Testis (tissue), 3 donors: ENCODE data around the gene CAMTA1. TPM values are rescaled to one million over a fixed set of nuclear protein-coding genes. Genes with fewer than 3 reads are reported as not detected.

Experiments used
- DNase-seq: peaks from one replicate; pipeline ENCODE4 v3.0.0-alpha.2; 2019
- H3K27ac ChIP-seq, 2 donors: fragments of 200-600 bp; sonication (generic); one replicate each; pipeline ENCODE4 v1.5.1; 2019
- H3K27me3 ChIP-seq: fragments of 200-600 bp; sonication (generic); one replicate; pipeline ENCODE4 v1.5.1; 2019
- H3K36me3 ChIP-seq: fragments of 200-600 bp; sonication (generic); one replicate; pipeline ENCODE4 v1.5.1; 2017; ENCODE audit warnings: low read depth; ENCODE audit errors: missing control alignments
- H3K4me1 ChIP-seq: fragments of 200-600 bp; sonication (generic); one replicate; pipeline ENCODE4 v1.5.1; 2019
- H3K4me3 ChIP-seq, 2 donors: fragments of 200-600 bp; sonication (generic); one replicate each; pipeline ENCODE4 v1.5.1; 2017 to 2019
- H3K9me3 ChIP-seq: fragments of 200-600 bp; sonication (generic); one replicate; pipeline ENCODE4 v1.5.1; 2017
- POLR2A ChIP-seq: fragments of 450-650 bp; IDR thresholded peaks from one replicate; pipeline ENCODE4 v1.6.1; 2017; ENCODE audit warnings: antibody characterized with exemption, mild to moderate bottlenecking, moderate library complexity
- WGBS, 2 donors: methylation state at CpG; one replicate each; pipeline ENCODE4 v1.1.5; 2018; 5-methylcytosine and 5-hydroxymethylcytosine counted together
- intact Hi-C: fragments of 100-400 bp; cut with DNase I; formaldehyde crosslinking; loops from one replicate; pipeline ENCODE4 v1.15.1; 2023; ENCODE audit warnings: low total_unique reads
- polyA plus RNA-seq: library from polyadenylated mRNA; stranded (reverse); fragments of 350-450 nt; fragmentation: Illumina TruSeq; extraction: RNeasy Lipid Tissue Mini Kit (QIAGEN cat#74804); gene quantifications from one replicate; pipeline ENCODE4 v1.2.3, GENCODE V29; 2014; ENCODE audit warnings: low read depth, low replicate concordance; ENCODE audit not compliant: insufficient read depth
- total RNA-seq, 2 donors: library from RNA; depleted of rRNA; stranded (reverse); fragments of >200 nt; gene quantifications; one replicate each; pipeline ENCODE4 v1.2.3, GENCODE V29; 2016
- TF ChIP-seq, protein P1 (sequence below), 3 experiments: fragments of 450-650 bp in 2 of 3; fragments of 200-600 bp in 1 of 3; sonication (generic) in 1 of 3; IDR thresholded peaks; one replicate each; pipeline ENCODE4 v1.5.1; 2016 to 2019; ENCODE audit warnings: antibody characterized with exemption in 3 of 3, mild to moderate bottlenecking in 2 of 3, moderate library complexity in 1 of 3

Gene CAMTA1
- total and polyA plus RNA-seq, 3 donors from 2014 or later, result 116 to 158 (median 119) TPM

GRCh38 chr1:6822530-6823359 is 37.5 kb downstream of the CAMTA1 start:
- no peaks in the 10 kb centered on the region for H3K36me3 ChIP-seq

GRCh38 chr1:6823793-6824192 is 38.5 kb downstream of the CAMTA1 start:
- Histone ChIP-seq H3K27ac (peak overlapping the region; percentile 57 to 66), H3K4me1 (peaks cover 58% of the 10 kb centered on the region)
- intact Hi-C loops, result no loop called here

More at GRCh38 chr1:6822530-6823359, 37.5 kb downstream of the CAMTA1 start:
- Histone ChIP-seq H3K27me3 (no peaks in the 10 kb centered on the region), H3K4me3 (no peak overlapping the region), H3K4me1 (peaks cover 56% of the 10 kb centered on the region), H3K9me3 (no peaks in the 10 kb centered on the region), H3K27ac (peak overlapping the region; percentile 21 to 66)
- WGBS, 2 donors, result 48 to 54% methylated on average over 10 of the region's 10 CpGs
- no peak for DNase-seq
- TF ChIP-seq, protein P1, sequence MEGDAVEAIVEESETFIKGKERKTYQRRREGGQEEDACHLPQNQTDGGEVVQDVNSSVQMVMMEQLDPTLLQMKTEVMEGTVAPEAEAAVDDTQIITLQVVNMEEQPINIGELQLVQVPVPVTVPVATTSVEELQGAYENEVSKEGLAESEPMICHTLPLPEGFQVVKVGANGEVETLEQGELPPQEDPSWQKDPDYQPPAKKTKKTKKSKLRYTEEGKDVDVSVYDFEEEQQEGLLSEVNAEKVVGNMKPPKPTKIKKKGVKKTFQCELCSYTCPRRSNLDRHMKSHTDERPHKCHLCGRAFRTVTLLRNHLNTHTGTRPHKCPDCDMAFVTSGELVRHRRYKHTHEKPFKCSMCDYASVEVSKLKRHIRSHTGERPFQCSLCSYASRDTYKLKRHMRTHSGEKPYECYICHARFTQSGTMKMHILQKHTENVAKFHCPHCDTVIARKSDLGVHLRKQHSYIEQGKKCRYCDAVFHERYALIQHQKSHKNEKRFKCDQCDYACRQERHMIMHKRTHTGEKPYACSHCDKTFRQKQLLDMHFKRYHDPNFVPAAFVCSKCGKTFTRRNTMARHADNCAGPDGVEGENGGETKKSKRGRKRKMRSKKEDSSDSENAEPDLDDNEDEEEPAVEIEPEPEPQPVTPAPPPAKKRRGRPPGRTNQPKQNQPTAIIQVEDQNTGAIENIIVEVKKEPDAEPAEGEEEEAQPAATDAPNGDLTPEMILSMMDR (IDR thresholded peaks at IDR 0.05), result no peak
- TF ChIP-seq POLR2A, result no peak
- intact Hi-C loops, result no loop called here

DNA sequence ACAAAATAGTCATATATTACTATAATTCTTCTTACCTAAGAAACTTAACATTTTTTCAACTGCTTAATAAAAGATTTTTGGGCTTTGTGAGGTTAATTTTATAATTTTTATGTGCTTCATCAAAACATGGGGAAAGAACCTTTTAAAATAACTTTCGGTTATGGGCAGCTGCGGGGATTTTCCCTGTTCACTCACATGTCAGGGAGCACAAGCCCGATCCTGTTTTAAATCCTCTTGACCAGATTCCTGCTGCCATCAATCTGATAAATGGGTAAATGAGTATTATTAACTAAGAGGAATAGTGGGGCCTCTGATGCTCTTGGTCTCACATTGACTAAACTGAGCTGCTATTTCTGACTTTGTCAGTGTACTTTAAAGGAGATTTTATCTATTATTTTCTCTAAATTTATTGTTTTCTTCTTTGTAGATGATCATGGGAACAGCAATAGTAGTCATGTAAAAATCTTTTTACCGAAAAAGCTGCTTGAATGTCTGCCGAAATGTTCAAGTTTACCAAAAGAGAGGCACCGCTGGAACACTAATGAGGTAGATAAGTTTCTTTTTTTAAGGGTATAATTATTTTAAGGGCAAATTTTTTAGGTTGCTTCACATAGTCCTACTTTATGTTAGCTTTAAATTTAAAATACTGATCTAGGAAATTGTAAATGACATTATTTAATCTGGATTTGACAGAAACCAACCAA is 39.6 kb downstream of the CAMTA1 start:
- Histone ChIP-seq H3K4me1 (peaks cover 52% of the 10 kb centered on the region), H3K27ac (peak overlapping the region; percentile 57 to 66)
- no peak for DNase-seq

More at GRCh38 chr1:6823793-6824192, 38.5 kb downstream of the CAMTA1 start:
- H3K27me3 ChIP-seq, result no peaks in the 10 kb centered on the region
- no peak for DNase-seq
- TF ChIP-seq POLR2A, result no peak
- TF ChIP-seq, protein P1 (IDR thresholded peaks at IDR 0.05), result no peak
- H3K36me3 ChIP-seq, result no peaks in the 10 kb centered on the region
- H3K9me3 ChIP-seq, result no peaks in the 10 kb centered on the region
- no peak overlapping the region for H3K4me3 ChIP-seq

DNA sequence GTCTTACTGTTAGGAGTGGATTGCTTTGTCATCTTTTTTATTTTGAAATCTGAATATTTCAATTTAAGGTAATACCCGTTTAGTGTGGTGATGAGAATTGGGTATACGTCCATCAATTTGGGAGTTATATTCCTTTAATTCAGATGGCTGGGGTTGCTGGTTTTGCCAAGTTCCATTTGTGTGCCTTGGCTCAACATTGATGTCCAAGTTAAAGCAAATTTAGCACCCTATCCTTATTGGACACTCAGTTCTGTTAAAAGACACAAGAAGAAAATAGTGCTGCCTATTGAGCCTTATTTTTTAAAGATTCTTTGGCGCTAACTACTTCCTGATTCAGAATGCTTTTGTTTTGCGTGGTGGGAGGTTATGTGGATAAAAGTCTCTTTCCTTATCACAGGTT is 40.6 kb downstream of the CAMTA1 start:
- intact Hi-C loops, result no loop called here
- Histone ChIP-seq H3K27me3 (no peaks in the 10 kb centered on the region), H3K36me3 (no peaks in the 10 kb centered on the region), H3K9me3 (no peaks in the 10 kb centered on the region), H3K27ac (peak overlapping the region; percentile 32 to 66), H3K4me3 (no peak overlapping the region), H3K4me1 (peaks cover 45% of the 10 kb centered on the region)
- TF ChIP-seq, protein P1 (IDR thresholded peaks at IDR 0.05), result no peak
- no peak for TF ChIP-seq POLR2A
- WGBS, 2 donors, result 54 to 59% methylated on average over 4 of the region's 4 CpGs
- DNase-seq, result no peak

More for the DNA sequence above, 39.6 kb downstream of the CAMTA1 start:
- Histone ChIP-seq H3K36me3 (no peaks in the 10 kb centered on the region), H3K4me3 (no peak overlapping the region), H3K9me3 (no peaks in the 10 kb centered on the region), H3K27me3 (no peaks in the 10 kb centered on the region)
- TF ChIP-seq, protein P1 (IDR thresholded peaks at IDR 0.05), result no peak
- TF ChIP-seq POLR2A, result no peak
- intact Hi-C loops, result no loop called here
- 62% methylated on average over 6 of the region's 6 CpGs for WGBS, 2 donors
